ENCODE results near the gene FUBP3. TPM values are rescaled to one million over a fixed set of nuclear protein-coding genes. Genes with fewer than 3 reads are reported as not detected.

Gene FUBP3
- total RNA-seq, 4 donors from 2014 or later = 47.6 to 62.0 (median 52.4) TPM

GRCh38 chr9:130660683-130661450 is 81.5 kb downstream of the FUBP3 start:
- no peak overlapping the region for H3K27ac ChIP-seq
- H3K4me3 ChIP-seq = peak overlapping the region in 1 of 2 donors; percentile 50
- H3K27me3 ChIP-seq = peaks cover 100% of the 10 kb centered on the region
- WGBS, 2 donors (ENCODE audit: low coverage in 1 of 2) = 0% methylated on average over 5 of the region's 82 CpGs; no CpG with 5 or more reads in 1 of the 2 donors
- TF ChIP-seq CTCF (IDR thresholded peaks at IDR 0.05) (no peak), EP300 (IDR thresholded peaks at IDR 0.05) (no peak), POLR2AphosphoS5 (IDR thresholded peaks at IDR 0.05) (no peak), POLR2A (IDR thresholded peaks at IDR 0.05) (no peak)
- ATAC-seq = no peak
- H3K4me1 ChIP-seq = peaks cover 0 to 68% (median 64%) of the 10 kb centered on the region in 3 donors
- H3K9me3 ChIP-seq = no peaks in the 10 kb centered on the region
- no peaks in the 10 kb centered on the region for H3K36me3 ChIP-seq

- ATAC-seq = no peak
- no peak overlapping the region for H3K27ac ChIP-seq
- H3K36me3 ChIP-seq = no peaks in the 10 kb centered on the region
- peaks cover 100% of the 10 kb centered on the region for H3K27me3 ChIP-seq
- 0% methylated on average over 12 of the region's 47 CpGs; no CpG with 5 or more reads in 1 of the 2 donors for WGBS, 2 donors (ENCODE audit: low coverage in 1 of 2)
- no peaks in the 10 kb centered on the region for H3K9me3 ChIP-seq
- H3K4me3 ChIP-seq = peak overlapping the region in 1 of 2 donors; percentile 50
- peaks cover 0 to 75% (median 64%) of the 10 kb centered on the region in 3 donors for H3K4me1 ChIP-seq
- TF ChIP-seq CTCF (IDR thresholded peaks at IDR 0.05) (no peak), POLR2AphosphoS5 (IDR thresholded peaks at IDR 0.05) (no peak), EP300 (IDR thresholded peaks at IDR 0.05) (no peak), POLR2A (IDR thresholded peaks at IDR 0.05) (no peak)
Measured at GRCh38 chr9:130661451-130662098, 82.2 kb downstream of the FUBP3 start.

GRCh38 chr9:130662099-130662969 is 83.0 kb downstream of the FUBP3 start:
- ATAC-seq = no peak
- H3K9me3 ChIP-seq = no peaks in the 10 kb centered on the region
- no peaks in the 10 kb centered on the region for H3K36me3 ChIP-seq
- 0% methylated on average over 2 of the region's 49 CpGs; no CpG with 5 or more reads in 1 of the 2 donors for WGBS, 2 donors (ENCODE audit: low coverage in 1 of 2)
- H3K27me3 ChIP-seq = peaks cover 100% of the 10 kb centered on the region
- TF ChIP-seq CTCF (IDR thresholded peaks at IDR 0.05) (no peak), POLR2A (IDR thresholded peaks at IDR 0.05) (no peak), EP300 (IDR thresholded peaks at IDR 0.05) (no peak), POLR2AphosphoS5 (IDR thresholded peaks at IDR 0.05) (no peak)
- peaks cover 0 to 77% (median 64%) of the 10 kb centered on the region in 3 donors for H3K4me1 ChIP-seq
- H3K4me3 ChIP-seq = no peak overlapping the region
- no peak overlapping the region for H3K27ac ChIP-seq

GRCh38 chr9:130662970-130663257 is 83.5 kb downstream of the FUBP3 start:
- Histone ChIP-seq H3K4me3 (peak overlapping the region in 1 of 2 donors; percentile 27), H3K27ac (no peak overlapping the region), H3K36me3 (no peaks in the 10 kb centered on the region), H3K27me3 (peaks cover 100% of the 10 kb centered on the region), H3K4me1 (peaks cover 0 to 77% (median 64%) of the 10 kb centered on the region in 3 donors), H3K9me3 (no peaks in the 10 kb centered on the region)
- ATAC-seq = no peak
- 6% methylated on average over 14 of the region's 15 CpGs; no CpG with 5 or more reads in 1 of the 2 donors for WGBS, 2 donors (ENCODE audit: low coverage in 1 of 2)
- TF ChIP-seq POLR2AphosphoS5 (IDR thresholded peaks at IDR 0.05) (no peak), CTCF (IDR thresholded peaks at IDR 0.05) (no peak)

All from gastroesophageal sphincter (tissue), 4 donors.